NCI-H2029 treated with DMSO at 0.1 percent for 48 hours (cell line): Measurements from ENCODE around the gene RLBP1.
A peak's percentile ranks its signal among the peaks of the same experiment; 100 is the strongest.
"Not testable (repeated sequence)": the region's sequence is repeated elsewhere in the genome, so short reads cannot be mapped to it uniquely, and the experiment has no call there.

ENCODE experiments used
- DNase-seq: peaks from one replicate; lab custom pipeline; 2025; lab: John Stamatoyannopoulos, UW

The RLBP1 gene

DNA sequence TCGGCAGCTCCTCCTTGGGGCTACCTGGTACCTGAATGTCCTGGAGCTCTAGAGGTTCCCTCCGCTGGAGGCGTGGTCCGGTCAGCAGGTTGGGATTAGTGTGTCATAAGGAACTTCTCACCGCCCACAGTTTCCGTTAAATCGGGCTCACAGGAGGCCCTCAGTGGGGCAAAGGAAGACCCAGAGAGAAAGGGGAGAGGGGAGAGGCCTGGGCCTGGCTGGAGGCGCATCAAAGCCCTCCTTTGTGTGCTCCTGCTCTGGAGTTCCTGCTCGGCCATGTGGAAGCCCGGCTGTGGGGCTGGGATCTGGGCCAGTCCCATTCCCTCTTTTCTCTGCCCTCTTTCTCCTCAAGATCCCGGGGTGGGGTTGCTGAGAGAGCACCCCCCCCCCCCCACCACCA lies at the start of gene RLBP1:
Gene RLBP1, minus strand, starts transcription at position 37 of the 400 bp plus-strand sequence. CDS start 2,604 bp downstream, outside the sequence.
- no peak for DNase-seq

- DNase-seq = not testable (repeated sequence)
Measured at GRCh38 chr15:89250142-89250541, 28.8 kb upstream of the RLBP1 start.

GRCh38 chr15:89248584-89248983 lies 27.2 kb upstream of the RLBP1 start:
- no peak for DNase-seq

DNA sequence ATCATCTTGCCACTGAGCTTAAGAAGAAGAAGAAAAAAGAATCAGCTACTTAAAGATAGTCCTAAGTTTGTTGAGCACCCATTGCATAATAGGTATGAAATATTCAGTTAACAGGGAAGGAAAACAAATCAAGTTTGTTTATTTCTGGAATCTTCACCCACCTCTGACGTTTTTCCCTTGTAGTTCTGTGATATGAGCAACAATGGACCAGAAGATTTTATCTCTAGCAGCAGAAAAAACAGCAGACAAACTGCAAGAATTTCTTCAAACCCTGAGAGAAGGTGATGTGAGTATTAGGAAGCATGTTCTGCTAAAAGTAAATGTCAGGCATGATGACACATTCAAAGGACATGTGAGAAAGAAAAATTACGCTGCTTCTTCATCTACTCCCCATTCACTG lies 26.1 kb upstream of the RLBP1 start:
- no peak for DNase-seq

DNA sequence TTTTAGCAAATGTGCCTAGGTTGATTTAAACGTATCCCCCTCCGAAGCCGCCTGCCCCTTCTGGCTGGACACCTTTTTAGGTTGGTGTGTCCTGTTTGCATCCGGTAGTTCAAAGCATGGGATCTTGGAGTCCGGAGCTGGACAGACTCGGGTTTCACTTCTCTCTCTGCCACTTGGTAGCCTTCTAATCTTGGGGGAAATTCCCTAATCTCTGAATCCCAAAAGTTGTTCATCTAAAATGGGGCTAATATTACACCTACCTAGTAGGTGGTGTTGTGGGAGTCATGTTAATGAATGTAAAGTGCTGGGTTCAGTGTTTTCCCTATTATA lies 23.2 kb upstream of the RLBP1 start:
- DNase-seq = no peak

- peak; percentile 55 for DNase-seq
Measured at GRCh38 chr15:89243691-89244573, 22.6 kb upstream of the RLBP1 start, which contains the start of gene FANCI. Gene FANCI, plus strand, starts transcription at chr15:89243979. Its CDS starts 3,669 bp downstream, at chr15:89247648.

DNA sequence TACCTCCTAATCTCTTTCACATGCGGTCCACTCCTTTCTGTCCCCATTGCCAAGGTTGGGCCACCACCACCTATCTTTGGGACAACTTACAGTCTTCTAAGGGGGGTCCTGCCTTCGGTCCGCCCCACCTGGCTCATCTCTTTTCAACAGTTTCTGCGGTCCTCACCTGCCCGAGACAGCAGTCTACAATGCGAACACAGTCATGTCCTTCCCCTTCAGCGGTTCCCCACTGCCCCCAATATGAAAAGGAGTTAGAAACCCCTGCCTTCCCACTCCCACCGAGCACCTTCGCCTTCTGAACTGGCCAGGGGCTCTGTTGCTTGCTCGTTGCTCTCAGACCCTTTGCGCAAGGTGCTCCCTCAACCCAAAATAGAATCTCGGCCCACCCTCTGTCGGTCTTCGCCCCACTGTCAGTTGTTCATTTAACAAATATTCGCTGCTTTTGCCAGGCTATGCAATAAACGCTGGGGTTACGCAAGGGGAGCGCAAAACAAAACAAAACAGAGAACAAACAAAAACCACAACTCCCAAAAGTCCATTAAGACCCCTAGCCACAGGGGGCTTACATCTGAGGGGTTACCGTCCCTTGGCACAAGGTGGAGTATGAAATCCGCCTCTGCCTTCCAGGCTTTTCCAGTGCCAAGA lies 21.8 kb upstream of the RLBP1 start:
- DNase-seq = no peak

GRCh38 chr15:89239883-89240810 lies 18.8 kb upstream of the RLBP1 start:
- DNase-seq = not testable (repeated sequence)

DNA sequence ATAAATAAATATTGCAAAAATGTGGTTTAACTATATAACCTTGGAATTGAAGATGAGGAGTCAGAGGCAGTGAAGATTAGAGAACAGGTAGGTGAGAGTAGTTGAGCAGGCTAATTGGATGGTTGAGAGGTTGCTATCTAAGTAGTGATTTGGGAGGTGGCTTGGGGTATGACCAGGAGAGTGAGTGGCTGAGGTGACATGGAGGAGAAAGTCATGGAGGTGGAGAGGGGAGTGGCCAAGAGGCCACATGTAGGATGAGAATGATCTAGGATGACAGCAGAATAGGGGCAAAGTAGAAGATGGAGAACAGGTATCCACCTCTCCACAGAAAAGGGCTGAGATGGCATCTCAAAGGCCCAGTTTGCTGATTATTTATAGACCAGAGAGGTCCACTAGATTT lies 10.5 kb upstream of the RLBP1 start:
- no peak for DNase-seq

DNA sequence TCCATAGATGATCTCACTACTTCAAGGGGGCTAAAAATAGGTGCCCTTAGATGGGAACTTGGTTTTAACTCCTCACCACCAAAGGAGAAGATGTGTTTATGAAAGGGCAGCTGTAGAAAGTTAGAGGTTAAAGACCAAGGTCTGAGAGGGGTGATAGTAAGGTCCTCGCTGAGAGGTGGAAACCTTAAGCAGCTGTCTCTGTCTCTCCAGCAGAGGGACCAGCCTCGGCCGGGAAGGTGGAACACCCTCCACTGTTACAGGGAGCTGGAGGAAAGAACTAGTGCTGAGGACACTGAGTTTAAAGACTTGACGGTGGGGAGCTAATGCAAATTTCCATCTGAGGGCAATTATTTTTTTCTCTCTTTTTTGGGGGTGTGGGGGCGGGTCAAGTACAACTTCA lies 8.9 kb upstream of the RLBP1 start:
- no peak for DNase-seq

GRCh38 chr15:89227425-89227824 lies 6.0 kb upstream of the RLBP1 start:
- no peak for DNase-seq

DNA sequence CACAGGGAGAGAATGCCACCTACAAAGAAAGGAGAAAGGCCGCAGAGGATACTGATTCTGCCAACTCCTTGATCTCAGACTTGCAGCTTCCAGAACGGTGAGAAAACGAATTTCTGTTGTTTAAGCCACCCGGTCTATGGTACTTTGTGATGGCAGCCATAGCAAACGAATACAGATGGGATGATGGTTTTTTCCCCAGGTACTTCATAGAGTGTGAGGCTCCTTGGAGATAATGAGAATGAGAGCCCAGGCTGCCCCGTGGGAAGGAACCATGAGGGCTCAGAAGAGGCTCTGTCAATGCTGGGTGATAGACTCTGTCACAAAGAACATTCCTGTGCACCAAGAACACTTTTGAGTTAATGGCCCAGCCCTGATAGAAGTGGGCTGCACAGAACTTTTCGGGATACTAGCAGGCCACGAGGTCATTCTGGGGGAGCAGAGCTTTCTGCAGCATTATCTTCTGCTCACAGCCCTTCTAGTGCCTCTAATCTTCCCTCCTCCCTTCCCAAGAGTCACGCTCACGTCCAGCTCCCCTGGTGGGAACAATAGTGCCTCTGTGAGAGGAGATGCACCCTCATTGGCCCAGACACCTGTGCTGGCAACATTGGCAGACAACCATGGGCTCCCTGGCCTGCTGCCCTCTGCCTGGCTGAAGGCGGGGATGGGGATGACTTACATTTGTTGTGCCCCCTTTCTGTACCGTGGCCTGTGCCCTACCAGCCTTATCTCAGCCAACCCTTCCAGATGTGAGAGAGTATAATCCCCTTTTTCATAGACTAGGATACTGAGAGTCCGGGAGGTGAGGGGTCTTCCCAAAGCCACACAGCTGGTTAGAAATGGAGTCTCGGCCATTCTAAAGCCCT lies 5.2 kb upstream of the RLBP1 start:
- no peak for DNase-seq

GRCh38 chr15:89225588-89225987 lies 4.2 kb upstream of the RLBP1 start:
- no peak for DNase-seq

DNA sequence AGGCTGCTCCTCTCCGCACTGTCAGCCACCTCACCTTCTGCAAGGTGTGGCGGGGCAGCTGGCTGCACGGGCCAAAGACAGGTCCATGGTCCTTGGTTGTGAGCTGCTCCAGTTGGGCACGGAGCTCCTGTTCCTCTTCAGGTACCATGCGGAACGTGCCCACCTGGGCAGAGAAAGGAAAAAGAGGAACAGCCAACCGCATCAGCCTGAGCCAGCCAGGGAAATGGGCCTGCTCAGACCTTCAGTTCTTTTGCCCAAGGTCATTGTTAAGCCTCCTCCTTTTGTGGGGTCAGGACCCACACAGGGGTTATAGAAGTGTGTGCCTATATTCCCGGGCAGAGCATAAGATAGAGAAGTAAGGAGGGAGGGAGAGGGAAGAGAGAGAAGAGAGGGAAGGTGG lies 2.8 kb downstream of the RLBP1 start:
- DNase-seq = no peak

DNA sequence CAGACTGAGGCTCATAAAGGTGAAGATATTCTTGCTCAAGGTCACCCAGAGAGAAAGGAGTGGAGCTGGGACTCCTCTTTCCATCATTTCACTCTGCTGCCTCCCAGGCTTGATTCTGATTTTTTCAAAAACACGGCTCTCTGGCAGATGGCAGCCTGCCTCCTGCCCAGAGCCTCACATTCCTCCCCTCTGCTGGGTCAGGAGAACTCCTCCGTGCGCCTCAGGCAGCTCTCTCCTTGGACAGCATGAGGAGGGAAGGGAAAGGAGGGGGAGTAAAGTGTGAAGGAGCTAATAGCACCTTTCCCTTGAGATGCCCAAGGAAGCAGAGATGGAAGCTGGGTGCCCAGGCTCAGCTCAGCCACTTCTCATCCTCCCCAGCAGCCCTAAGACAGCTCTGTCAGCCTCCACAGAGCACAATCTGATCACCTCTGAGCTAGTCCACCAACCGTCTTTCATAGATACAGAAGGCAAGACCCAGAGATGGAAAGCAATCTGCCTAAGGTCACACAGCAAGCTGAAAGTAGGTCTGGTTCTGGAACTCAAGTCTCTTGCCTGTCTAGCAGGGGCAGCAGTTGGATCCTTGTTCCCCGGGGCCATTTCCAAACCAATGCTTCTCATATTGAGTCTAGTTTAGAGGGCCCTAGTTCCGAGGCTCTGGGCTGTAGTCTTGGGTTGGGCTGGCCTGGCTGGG lies 3.5 kb downstream of the RLBP1 start:
- DNase-seq = no peak

- DNase-seq = no peak
Measured at GRCh38 chr15:89217031-89217430, 4.3 kb downstream of the RLBP1 start.

- DNase-seq = no peak
Measured at GRCh38 chr15:89215627-89216026, 5.8 kb downstream of the RLBP1 start.

GRCh38 chr15:89211678-89212170 lies 9.7 kb downstream of the RLBP1 start:
- DNase-seq = no peak

- no peak for DNase-seq
Measured at GRCh38 chr15:89209057-89209456, 12.3 kb downstream of the RLBP1 start.

DNA sequence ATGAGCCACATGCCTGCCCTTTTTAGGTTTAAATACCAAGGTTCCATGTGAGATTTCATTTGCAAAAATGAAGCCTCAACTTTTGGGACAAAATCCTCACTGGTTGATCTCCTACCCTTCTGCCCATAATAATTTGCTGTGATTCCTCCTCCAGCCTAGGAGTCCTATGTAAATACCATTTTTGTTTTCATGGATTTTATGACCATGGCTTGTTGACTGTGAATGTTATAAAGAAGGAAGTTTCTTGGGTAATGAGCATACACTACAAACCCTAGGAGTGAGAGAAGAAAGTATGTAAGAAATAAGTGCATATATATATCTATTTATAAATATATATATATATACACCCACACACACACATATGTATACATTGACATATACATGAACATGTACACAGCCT lies 13.1 kb downstream of the RLBP1 start:
- no peak for DNase-seq

- peak; percentile 7 for DNase-seq
Measured at GRCh38 chr15:89206908-89207331, 14.5 kb downstream of the RLBP1 start.
